ENCODE measurements around the gene KCNA3.

KCNA3 gene

DNA sequence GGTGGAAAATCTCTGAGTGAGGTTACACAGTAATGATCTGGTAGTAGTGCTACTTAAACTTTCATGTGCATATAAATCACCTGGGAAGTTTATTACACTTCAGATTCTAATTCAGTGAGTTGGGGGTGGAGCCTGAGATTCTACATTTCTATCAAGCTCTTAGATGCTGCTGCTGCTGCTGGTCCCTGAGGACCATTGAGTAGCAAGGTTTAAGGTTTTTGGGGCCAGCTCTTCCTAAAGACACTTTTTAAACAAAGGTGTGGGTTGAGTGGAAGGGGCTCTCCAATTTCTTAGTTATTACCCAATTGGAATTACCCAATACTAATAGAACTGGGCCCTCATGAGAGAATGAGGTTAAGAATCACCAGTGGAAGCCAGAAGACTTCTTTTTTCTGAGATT lies 29.5 kb downstream of the KCNA3 start:
- Mint-ChIP-seq H3K9me3 (peaks cover 3 to 10% of the 10 kb centered on the region in 2 donors), H3K4me3 (no peak overlapping the region), H3K27me3 (no peaks in the 10 kb centered on the region), H3K4me1 (ENCODE audit: low read depth in 2 of 2) (peaks cover 39 to 47% of the 10 kb centered on the region in 2 donors), H3K36me3 (ENCODE audit: insufficient read depth) (no peaks in the 10 kb centered on the region), H3K27ac (peak overlapping the region in 1 of 2 donors; percentile 33)
- no peak for DNase-seq
- no peak for ATAC-seq (replicated peaks)

DNA sequence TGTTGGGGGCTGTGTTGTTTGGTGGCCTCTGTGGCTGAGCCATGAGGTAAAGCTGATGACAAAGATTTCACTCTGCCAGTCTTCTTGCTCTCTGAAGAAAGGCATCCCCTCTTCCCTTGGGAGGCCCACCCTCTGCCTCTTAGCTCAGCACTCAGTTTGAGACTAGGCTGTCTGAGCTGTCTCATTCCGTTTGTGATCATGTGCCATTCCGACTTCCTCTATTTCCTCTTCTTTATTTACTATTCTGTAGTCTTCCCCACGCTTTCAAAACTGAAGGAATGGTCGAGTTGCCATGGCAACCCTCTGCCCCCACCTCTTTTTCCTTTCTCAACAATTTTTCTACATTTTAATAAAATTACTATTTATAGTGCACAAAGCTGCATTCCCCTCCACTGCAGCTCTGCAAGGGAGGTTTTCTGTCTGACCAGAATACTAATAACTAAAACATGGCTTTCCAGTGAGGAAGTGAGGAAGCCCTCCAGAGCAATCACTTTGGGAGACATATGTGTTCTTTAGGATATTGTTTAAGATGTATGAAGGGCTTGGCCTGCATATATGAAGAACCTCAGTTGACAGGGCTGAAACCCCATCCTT lies 30.8 kb downstream of the KCNA3 start:
- H3K4me3 Mint-ChIP-seq = peak overlapping the region in 1 of 2 donors; percentile 30
- peaks cover 51 to 59% of the 10 kb centered on the region in 2 donors for H3K4me1 Mint-ChIP-seq (ENCODE audit: low read depth in 2 of 2)

DNA sequence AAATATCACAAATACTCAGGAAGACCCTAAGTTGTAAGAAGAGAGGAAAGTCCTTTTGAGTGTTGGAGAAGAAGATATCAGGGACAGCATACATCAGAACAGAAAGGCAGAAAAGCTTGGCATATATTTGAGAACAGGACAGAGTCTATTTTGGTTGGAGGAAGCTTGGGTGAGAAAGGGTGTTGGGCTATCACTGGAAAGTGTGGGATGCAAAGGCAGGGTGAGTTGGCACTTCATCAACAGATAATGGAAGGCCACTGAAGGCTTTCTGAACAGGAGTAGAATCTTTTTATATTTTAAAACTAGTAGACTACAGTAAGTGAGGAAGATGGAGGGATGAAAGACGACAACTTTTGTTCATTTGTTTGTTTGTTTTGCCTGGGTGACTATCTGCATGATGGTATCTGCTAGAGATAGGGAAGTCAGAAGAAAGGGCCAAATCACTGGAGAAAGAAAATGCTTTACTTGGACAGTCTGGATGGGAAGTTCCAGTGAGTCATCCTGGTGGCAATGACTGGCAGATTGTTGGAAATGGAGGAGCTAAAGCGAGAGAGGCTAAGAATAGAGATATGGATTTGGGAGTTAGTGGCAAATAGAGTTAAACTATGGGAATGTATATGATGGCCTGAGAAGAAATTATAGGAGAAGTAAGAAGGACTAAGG lies 34.9 kb downstream of the KCNA3 start:
- peak overlapping the region; percentile 33 to 89 for H3K27ac Mint-ChIP-seq
- peaks cover 76 to 85% of the 10 kb centered on the region in 2 donors for H3K4me1 Mint-ChIP-seq (ENCODE audit: low read depth in 2 of 2)
- H3K36me3 Mint-ChIP-seq (ENCODE audit: insufficient read depth) = no peaks in the 10 kb centered on the region
- no peak for DNase-seq
- no peaks in the 10 kb centered on the region for H3K27me3 Mint-ChIP-seq
- ATAC-seq (replicated peaks) = no peak
- H3K9me3 Mint-ChIP-seq = peaks cover 7 to 17% of the 10 kb centered on the region in 2 donors
- H3K4me3 Mint-ChIP-seq = peak overlapping the region; percentile 6 to 37

More for the DNA sequence above, 30.8 kb downstream of the KCNA3 start:
- Mint-ChIP-seq H3K27me3 (no peaks in the 10 kb centered on the region), H3K27ac (peak overlapping the region; percentile 33 to 71), H3K9me3 (peaks cover 7 to 17% of the 10 kb centered on the region in 2 donors), H3K36me3 (ENCODE audit: insufficient read depth) (no peaks in the 10 kb centered on the region)
- DNase-seq (no peak), ATAC-seq (replicated peaks) (no peak)

DNA sequence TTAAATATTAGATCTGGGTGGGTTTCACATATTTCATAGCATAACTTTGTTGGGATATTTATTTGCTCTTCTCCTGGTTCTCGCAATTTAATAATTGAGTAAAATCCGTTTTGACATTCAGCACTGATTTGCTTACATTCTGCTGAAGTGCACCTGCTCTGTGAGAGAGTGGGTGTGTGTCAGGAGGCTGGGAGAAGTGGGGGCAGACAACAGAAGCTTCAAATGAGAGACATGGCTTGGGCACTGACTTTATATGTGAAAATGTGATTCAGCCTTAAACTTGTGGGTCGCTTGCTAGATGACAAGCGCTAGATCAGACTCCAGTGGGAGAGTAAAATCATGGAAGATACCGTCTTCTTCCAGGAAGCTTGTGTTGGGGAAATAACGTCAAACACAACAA lies 36.2 kb downstream of the KCNA3 start:
- Mint-ChIP-seq H3K36me3 (ENCODE audit: insufficient read depth) (no peaks in the 10 kb centered on the region), H3K9me3 (peaks cover 7 to 17% of the 10 kb centered on the region in 2 donors), H3K4me3 (peak overlapping the region in 1 of 2 donors; percentile 20), H3K27me3 (no peaks in the 10 kb centered on the region), H3K4me1 (ENCODE audit: low read depth in 2 of 2) (peaks cover 80 to 87% of the 10 kb centered on the region in 2 donors), H3K27ac (peak overlapping the region; percentile 33 to 89)
- DNase-seq (no peak), ATAC-seq (replicated peaks) (no peak)

DNA sequence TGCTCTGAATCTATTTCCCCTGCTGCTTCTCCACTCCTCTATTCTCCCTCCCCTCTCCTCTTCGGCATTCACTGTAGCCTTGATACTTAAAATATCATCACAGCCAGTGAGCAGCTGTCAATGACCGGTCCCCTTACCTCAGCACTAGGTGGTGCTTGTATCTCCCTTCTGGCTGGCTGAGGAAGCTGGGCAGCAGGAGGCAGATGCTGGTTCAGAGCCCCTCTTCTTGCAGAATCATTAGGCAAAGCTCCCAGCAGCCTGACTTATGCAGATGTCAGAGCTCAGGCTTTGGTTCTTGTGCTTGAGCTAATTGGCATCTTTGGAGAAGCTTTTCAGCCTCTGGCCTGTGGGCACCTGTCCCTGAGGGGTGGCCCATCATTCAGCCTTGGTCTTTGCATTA lies 36.7 kb downstream of the KCNA3 start:
- Mint-ChIP-seq H3K27ac (peak overlapping the region; percentile 33 to 89), H3K4me1 (ENCODE audit: low read depth in 2 of 2) (peaks cover 84 to 89% of the 10 kb centered on the region in 2 donors), H3K36me3 (ENCODE audit: insufficient read depth) (no peaks in the 10 kb centered on the region), H3K27me3 (no peaks in the 10 kb centered on the region), H3K4me3 (peak overlapping the region; percentile 20 to 28), H3K9me3 (peaks cover 7 to 17% of the 10 kb centered on the region in 2 donors)
- ATAC-seq (replicated peaks) (no peak), DNase-seq (no peak)

DNA sequence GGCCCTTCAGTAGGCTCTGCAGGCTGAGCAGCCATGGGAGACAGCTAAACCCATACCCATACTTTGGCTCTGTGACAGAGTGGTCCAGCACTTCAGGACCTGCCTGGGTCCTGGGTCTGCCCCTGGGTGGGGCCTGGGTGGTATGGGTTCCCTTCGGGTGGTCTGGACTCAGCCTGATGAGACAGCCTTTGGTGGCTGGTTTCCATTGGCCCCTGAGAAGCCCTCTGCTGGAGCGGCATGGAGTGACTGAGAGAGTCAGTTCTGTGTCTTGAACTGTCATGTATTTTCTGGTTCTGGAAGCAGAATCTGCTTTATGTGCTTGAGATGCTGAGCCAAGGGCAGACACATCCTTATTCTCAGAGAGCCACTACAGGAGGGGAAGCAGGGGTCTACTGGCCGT lies 37.3 kb downstream of the KCNA3 start:
- Mint-ChIP-seq H3K27ac (peak overlapping the region; percentile 33 to 89), H3K4me1 (ENCODE audit: low read depth in 2 of 2) (peaks cover 80 to 84% of the 10 kb centered on the region in 2 donors), H3K27me3 (no peaks in the 10 kb centered on the region), H3K4me3 (peak overlapping the region; percentile 19 to 21), H3K9me3 (peaks cover 7 to 17% of the 10 kb centered on the region in 2 donors), H3K36me3 (ENCODE audit: insufficient read depth) (no peaks in the 10 kb centered on the region)
- ATAC-seq (replicated peaks) (no peak), DNase-seq (no peak)

DNA sequence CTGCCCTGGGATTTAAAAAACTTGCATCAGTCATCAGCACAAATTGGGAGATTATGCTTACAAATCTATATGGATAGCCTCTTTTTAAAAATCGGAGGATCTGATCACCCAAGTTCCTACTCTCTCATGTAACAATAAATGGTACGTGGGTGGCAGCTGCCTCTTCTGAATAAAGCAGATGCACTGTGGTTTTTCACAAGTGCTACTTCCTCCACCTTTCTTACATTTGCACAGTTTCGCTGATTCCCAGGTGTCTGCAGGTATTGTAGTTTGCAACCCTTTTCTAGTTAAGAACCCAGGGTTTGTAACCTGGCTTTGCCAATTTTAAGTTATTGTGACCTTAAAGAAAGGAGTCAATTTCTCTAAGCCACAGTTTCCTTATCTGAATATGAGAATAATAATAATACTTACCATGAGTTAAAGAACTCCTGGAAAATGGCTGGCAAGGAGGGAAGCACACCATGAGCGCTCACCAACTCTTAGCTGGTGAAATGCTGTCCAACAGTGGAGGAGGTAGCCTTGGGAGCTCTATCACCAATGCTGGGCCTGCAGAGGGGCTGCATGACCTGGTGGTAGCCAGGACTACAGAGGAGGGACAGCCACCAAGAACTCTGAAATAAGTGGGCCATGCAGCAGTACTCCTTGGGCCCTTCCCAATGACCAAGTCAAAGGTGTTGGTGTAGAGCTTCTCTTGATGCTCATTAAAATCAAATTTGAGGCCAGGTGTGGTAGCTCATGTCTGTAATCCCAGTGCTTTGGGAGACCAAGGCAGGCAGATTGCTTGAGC lies 38.4 kb downstream of the KCNA3 start:
- no peak overlapping the region for H3K27ac Mint-ChIP-seq
- ATAC-seq (replicated peaks) (peak; percentile 14), DNase-seq (no peak)
- peak overlapping the region; percentile 70 to 73 for H3K4me3 Mint-ChIP-seq
- no peaks in the 10 kb centered on the region for H3K36me3 Mint-ChIP-seq (ENCODE audit: insufficient read depth)
- peaks cover 7 to 13% of the 10 kb centered on the region in 2 donors for H3K9me3 Mint-ChIP-seq
- peaks cover 73 to 75% of the 10 kb centered on the region in 2 donors for H3K4me1 Mint-ChIP-seq (ENCODE audit: low read depth in 2 of 2)
- H3K27me3 Mint-ChIP-seq = no peaks in the 10 kb centered on the region

DNA sequence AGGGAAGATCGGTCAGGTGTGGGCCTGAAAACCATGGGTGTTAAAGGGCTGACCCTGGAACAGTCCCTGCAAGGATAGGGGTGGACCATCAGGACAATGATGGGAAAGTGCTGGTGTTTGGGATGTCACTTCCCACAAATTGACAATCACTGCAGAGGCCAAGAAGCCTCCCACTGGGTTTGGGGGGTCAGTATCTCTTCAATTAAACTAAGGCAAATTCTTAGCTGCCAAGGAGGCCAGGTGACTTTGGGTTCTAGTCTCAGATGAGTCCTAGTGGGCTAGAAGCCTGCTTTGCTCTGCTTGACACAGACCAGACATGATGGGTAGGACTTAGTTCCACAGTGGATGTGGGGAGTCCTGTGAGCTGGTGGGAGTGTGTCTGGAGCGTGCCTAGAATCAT lies 39.3 kb downstream of the KCNA3 start:
- no peak overlapping the region for H3K27ac Mint-ChIP-seq

DNA sequence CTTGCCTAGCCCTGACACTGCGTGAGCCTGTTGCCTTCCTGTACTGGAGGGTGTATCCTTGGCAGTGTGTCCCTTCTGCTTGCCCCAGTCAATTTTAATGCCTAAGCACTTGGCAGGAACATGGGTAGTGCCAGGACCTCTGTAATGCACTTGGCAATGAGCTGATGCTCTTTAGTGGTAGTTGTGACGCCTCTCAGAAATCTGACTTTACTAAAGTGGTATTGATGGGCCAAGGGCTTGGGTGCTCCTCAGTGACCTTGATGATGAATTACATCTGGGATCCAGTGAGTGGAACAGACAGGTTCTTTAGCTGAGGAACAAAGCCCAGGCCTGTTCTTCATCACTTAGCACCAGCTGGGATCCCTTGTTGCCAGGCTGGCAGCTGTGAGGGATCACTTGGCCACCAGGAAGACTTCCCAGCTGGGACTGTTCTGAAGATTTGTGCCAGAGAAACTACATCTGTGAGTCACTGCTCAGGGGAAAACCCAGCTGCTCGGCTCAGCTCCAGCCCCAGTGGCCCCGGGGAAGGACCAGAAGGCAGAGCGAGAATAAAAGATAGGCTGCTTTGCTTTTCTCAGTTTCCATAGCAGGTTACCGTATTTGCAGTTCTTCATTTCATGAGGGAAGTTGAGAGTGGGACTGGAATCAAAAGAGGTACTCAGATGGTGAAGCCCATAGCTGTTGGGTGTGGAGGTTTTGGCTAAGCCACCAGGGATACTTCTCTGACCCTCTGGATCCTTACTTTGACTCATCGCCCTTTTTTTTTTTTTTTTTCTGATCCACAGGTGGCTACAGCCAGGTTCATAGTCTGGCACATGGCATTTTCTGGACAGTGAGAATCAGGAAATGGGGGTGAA lies 40.1 kb downstream of the KCNA3 start:
- peak overlapping the region; percentile 70 to 73 for H3K4me3 Mint-ChIP-seq
- H3K36me3 Mint-ChIP-seq (ENCODE audit: insufficient read depth) = no peaks in the 10 kb centered on the region
- DNase-seq (peak; percentile 32 to 45 (median 43)), ATAC-seq (replicated peaks) (peak; percentile 34)
- H3K27ac Mint-ChIP-seq = no peak overlapping the region
- no peaks in the 10 kb centered on the region for H3K27me3 Mint-ChIP-seq
- peaks cover 63% of the 10 kb centered on the region in 2 donors for H3K4me1 Mint-ChIP-seq (ENCODE audit: low read depth in 2 of 2)
- peaks cover 0 to 1% of the 10 kb centered on the region in 2 donors for H3K9me3 Mint-ChIP-seq

More for the DNA sequence above, 39.3 kb downstream of the KCNA3 start:
- Mint-ChIP-seq H3K4me3 (peak overlapping the region; percentile 70 to 73), H3K36me3 (ENCODE audit: insufficient read depth) (no peaks in the 10 kb centered on the region), H3K27me3 (no peaks in the 10 kb centered on the region), H3K4me1 (ENCODE audit: low read depth in 2 of 2) (peaks cover 70% of the 10 kb centered on the region in 2 donors), H3K9me3 (peaks cover 6 to 9% of the 10 kb centered on the region in 2 donors)
- no peak for DNase-seq
- no peak for ATAC-seq (replicated peaks)

DNA sequence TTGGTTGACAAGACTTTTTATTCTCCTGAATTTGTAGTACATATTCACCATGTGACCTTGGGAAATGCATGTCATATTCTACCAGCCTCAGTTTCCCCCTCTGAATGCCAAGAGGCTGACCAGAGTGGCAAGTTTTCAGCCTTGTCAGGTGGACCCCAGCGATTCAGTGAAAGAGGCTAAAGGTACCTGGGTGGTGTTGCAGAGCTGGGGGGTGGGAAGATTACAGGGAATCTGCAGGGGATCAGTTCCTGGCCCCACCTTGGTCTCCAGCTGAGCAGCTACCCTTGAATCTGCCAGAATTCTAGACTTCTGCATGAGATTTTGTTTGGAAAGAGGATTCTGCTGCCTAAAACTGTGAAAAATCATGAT lies 40.7 kb downstream of the KCNA3 start:
- H3K36me3 Mint-ChIP-seq (ENCODE audit: insufficient read depth) = no peaks in the 10 kb centered on the region
- H3K9me3 Mint-ChIP-seq = no peaks in the 10 kb centered on the region
- no peak overlapping the region for H3K27ac Mint-ChIP-seq
- no peaks in the 10 kb centered on the region for H3K27me3 Mint-ChIP-seq
- H3K4me1 Mint-ChIP-seq (ENCODE audit: low read depth in 2 of 2) = peaks cover 58 to 60% of the 10 kb centered on the region in 2 donors
- DNase-seq = no peak
- peak overlapping the region; percentile 70 to 73 for H3K4me3 Mint-ChIP-seq
- no peak for ATAC-seq (replicated peaks)

DNA sequence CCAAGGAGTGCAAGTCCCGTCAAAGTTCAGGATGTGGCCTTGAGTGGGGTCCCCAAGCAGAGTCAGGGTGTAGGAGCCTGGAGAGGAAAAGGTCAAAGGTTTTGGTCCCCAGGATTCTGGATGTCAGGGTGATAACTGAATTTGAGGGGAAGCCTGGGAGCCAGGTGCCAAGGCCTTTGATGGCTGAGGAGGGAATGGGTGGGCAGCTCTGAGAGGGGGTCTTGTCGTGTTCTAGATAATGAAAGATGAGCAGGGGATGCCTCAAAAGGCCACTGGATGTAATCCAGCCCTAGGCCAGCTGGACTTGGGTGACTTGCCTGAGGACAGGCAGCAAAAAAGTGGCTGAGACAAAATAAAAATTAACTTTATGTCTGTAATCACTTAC lies 41.1 kb downstream of the KCNA3 start:
- Mint-ChIP-seq H3K4me1 (ENCODE audit: low read depth in 2 of 2) (peaks cover 56 to 57% of the 10 kb centered on the region in 2 donors), H3K27ac (no peak overlapping the region), H3K36me3 (ENCODE audit: insufficient read depth) (no peaks in the 10 kb centered on the region), H3K4me3 (no peak overlapping the region), H3K27me3 (no peaks in the 10 kb centered on the region), H3K9me3 (no peaks in the 10 kb centered on the region)
- DNase-seq = no peak
- ATAC-seq (replicated peaks) = no peak

DNA sequence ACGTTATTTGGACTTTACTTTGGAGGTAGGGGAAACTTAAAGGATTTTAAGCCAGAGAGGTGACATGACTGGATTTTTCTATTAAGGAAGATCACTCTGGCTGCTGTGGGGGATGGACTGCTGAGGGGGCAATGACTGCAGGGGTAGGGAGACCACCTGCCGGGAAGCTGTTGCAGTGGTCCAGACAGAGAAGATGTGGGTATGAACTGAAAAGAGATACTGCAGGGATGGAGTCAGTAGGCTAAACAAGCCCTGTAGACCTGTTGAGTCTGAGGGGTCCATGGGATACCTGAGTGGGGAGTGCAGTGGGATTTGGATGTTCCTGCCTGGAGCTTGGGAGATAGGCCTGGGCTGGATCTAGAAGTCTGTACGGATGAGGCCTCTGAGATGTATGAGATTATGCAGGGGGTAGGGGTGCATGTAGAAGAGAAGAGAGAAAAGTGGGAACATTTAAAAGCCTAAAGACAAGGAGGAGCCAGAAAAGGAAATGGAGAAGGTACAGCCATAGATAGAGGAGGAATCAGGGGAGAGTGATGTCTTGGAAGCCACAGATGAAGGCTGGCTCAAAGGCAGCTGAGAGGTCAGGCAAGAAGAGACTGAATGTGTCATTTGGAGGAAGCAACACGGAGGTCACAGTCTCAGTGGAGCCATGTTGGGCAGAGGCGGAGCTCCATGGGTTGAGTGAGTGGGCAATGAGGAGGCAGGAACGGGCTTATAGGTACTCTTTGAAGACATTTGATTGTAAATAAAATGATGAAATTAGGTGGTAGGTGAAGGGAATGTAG lies 42.7 kb downstream of the KCNA3 start:
- Mint-ChIP-seq H3K4me3 (no peak overlapping the region), H3K4me1 (ENCODE audit: low read depth in 2 of 2) (peaks cover 40 to 45% of the 10 kb centered on the region in 2 donors), H3K27me3 (no peaks in the 10 kb centered on the region), H3K9me3 (no peaks in the 10 kb centered on the region), H3K36me3 (ENCODE audit: insufficient read depth) (no peaks in the 10 kb centered on the region), H3K27ac (no peak overlapping the region)
- ATAC-seq (replicated peaks) (no peak), DNase-seq (no peak)
